ENCODE measurements around the gene PLK2. TPM values are rescaled to one million over a fixed set of nuclear protein-coding genes. Genes with fewer than 3 reads are reported as not detected.

Gene PLK2
- total RNA-seq, 1 donor from 2014 or later: 613 TPM

DNA sequence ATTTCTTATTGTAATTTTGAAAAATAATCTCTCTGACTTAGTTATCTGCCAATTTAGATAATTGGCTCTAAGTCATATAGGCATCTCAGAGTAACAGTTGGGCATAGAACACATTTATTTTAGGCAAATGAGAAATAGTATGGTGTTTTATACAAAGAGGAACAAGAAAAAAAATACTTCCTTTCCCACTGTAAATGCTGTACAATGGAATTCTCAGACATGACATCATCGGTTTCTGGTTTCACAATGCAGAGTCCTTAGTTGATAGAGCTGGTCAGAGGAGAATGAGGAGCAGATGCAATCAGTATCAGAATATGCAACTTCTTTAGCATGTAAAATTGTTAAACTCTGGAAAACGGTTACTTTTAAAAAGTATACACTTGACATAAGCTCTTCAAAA, 49.4 kb downstream of the PLK2 start:
- TF ChIP-seq, protein P1, sequence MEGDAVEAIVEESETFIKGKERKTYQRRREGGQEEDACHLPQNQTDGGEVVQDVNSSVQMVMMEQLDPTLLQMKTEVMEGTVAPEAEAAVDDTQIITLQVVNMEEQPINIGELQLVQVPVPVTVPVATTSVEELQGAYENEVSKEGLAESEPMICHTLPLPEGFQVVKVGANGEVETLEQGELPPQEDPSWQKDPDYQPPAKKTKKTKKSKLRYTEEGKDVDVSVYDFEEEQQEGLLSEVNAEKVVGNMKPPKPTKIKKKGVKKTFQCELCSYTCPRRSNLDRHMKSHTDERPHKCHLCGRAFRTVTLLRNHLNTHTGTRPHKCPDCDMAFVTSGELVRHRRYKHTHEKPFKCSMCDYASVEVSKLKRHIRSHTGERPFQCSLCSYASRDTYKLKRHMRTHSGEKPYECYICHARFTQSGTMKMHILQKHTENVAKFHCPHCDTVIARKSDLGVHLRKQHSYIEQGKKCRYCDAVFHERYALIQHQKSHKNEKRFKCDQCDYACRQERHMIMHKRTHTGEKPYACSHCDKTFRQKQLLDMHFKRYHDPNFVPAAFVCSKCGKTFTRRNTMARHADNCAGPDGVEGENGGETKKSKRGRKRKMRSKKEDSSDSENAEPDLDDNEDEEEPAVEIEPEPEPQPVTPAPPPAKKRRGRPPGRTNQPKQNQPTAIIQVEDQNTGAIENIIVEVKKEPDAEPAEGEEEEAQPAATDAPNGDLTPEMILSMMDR (conservative IDR thresholded peaks at IDR 0.05; ENCODE audit: low read depth, low read length): no peak
- DNase-seq (ENCODE audit: low read depth): peak; percentile 38
- no peak overlapping the region for H3K4me3 ChIP-seq (ENCODE audit: low read depth, low read length)

DNA sequence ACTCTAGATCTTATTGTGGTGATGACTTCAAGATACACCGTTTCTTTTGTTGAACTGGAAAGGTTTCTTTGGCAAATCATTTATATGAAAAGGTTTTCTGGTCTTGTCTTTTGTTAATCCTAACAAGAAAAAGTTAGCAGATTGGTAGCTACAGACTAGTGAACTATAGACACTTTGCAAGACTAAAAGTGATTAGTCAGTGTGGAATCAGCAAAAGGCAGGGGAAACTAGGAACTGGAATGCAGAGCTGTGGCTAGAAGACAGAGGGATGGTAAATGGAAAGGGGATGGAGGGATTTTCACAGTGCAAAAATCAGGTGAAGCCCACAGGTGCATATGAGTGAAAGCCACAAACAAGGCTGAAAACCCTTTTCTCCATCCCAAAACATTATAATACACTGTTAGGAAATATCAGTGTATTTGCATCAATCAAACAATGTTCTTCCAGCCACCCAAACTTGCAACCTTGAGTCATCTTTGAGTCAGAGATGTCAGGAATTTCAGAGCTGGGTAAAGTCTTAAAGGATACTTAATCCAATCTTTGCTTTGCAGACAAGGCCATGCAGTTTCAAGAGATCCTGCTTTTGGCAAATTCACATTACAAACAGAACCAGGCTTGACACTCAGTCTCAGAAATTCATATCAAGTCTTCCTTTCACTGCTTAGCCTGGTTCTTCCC, 52.7 kb downstream of the PLK2 start:
- DNase-seq (ENCODE audit: low read depth): peak; percentile 53
- TF ChIP-seq, protein P1 (conservative IDR thresholded peaks at IDR 0.05; ENCODE audit: low read depth, low read length): no peak
- no peak overlapping the region for H3K4me3 ChIP-seq (ENCODE audit: low read depth, low read length)

DNA sequence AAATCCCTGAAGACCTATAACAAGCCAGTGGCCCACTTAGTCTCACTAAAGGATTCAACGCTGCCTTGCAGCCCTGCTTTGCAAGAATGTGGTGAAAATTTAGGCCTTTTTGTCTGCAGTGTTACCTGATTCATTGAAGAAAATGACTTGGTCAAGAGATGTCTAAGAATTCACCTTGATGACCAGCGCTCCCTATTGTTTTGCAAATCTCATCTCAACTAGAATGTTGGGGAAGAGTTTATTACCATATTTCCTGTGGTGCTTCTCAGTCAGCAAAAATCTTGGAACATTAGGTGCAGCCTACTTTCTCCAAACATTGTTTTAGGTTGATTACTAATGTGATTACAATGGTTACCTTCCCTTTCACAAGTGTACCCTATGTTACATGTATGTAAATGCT, 53.5 kb downstream of the PLK2 start:
- DNase-seq (ENCODE audit: low read depth): no peak
- H3K4me3 ChIP-seq (ENCODE audit: low read depth, low read length): no peak overlapping the region
- TF ChIP-seq, protein P1 (conservative IDR thresholded peaks at IDR 0.05; ENCODE audit: low read depth, low read length): no peak

DNA sequence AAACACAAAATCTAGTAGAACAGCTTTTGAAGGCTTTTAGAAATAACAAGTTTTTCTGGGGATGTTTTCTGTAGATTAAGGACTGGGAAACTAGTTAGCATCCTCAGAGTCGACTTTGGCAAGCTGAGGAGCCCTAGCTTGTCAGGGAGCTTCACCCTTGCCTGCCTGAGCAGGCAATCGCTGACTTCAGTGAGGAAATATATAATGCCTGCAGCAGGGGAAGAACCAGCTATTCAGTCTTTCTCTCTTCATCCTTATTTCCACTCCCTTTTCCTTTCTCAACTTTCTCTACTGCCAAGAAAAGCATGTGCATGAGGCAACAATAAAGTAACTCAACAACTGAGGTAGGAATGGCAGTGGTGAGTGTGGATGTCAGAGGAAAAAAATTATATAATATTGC, 54.7 kb downstream of the PLK2 start:
- TF ChIP-seq, protein P1 (conservative IDR thresholded peaks at IDR 0.05; ENCODE audit: low read depth, low read length): no peak
- no peak for DNase-seq (ENCODE audit: low read depth)
- H3K4me3 ChIP-seq (ENCODE audit: low read depth, low read length): no peak overlapping the region

DNA sequence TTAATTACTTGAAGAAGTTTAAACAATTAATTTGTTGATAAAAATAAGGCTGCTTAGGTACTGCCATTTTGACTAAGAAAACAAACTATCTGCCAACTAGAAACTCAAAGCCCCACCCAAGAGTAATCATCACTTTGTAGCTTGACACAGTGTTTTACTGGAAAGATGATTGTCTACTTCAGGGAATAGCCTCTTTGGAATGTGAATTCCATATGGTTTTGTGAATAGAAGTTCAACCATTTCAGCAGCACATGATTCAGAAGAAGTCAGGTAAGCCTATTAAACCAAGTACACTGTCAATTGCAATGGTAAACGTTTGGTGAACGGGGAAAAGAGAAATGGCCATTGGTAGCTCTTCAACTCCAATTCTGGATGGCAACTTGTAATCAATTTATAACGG, 55.2 kb downstream of the PLK2 start:
- no peak for DNase-seq (ENCODE audit: low read depth)
- TF ChIP-seq, protein P1 (conservative IDR thresholded peaks at IDR 0.05; ENCODE audit: low read depth, low read length): no peak
- H3K4me3 ChIP-seq (ENCODE audit: low read depth, low read length): no peak overlapping the region

Other genes with a start within 250 kb of the PLK2 start
- not detected in 2 replicates for gene GAPT, start 31.3 kb upstream of the PLK2 start, total RNA-seq
- gene RAB3C, start 123.0 kb upstream of the PLK2 start, total RNA-seq: not detected in 2 replicates